ENCODE results near the gene HLCS. TPM values are rescaled to one million over a fixed set of nuclear protein-coding genes. Genes with fewer than 3 reads are reported as not detected.

HLCS gene
- total RNA-seq, 2 donors from 2014 or later, result 17.5 to 29.3 TPM

DNA sequence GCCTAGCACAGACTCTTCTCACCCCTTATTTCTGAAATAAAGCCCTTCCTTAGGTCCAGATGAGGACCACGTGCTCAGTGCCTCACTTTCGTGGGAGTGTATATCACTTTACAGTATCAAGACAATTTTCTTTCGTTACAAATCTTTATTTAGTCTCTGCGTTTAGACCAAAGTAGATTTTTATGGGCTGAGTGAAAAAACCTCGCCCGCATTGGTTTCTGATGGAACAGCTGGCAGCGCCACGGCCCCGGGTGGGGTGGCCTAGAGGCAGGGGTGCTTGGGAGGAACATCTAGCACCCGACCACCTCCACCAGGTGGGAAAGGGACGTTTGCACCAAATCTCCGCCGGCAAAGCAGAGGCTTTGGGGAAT lies 260.0 kb downstream of the HLCS start:
- DNase-seq (ENCODE audit: low spot score) (no peak), ATAC-seq (ENCODE audit: insufficient number of reproducible peaks, low FRiP score, low read depth) (no peak)
- Histone ChIP-seq H3K4me3 (no peak overlapping the region), H3K27ac (no peak overlapping the region), H3K4me1 (ENCODE audit: control insufficient read depth in 1 of 2, low read depth in 2 of 2) (peaks cover 22 to 49% of the 10 kb centered on the region in 2 donors), H3K9me3 (no peaks in the 10 kb centered on the region), H3K27me3 (replicated peaks; ENCODE audit: insufficient read depth) (peaks cover 37% of the 10 kb centered on the region), H3K36me3 (no peaks in the 10 kb centered on the region)
- TF ChIP-seq, protein P1, sequence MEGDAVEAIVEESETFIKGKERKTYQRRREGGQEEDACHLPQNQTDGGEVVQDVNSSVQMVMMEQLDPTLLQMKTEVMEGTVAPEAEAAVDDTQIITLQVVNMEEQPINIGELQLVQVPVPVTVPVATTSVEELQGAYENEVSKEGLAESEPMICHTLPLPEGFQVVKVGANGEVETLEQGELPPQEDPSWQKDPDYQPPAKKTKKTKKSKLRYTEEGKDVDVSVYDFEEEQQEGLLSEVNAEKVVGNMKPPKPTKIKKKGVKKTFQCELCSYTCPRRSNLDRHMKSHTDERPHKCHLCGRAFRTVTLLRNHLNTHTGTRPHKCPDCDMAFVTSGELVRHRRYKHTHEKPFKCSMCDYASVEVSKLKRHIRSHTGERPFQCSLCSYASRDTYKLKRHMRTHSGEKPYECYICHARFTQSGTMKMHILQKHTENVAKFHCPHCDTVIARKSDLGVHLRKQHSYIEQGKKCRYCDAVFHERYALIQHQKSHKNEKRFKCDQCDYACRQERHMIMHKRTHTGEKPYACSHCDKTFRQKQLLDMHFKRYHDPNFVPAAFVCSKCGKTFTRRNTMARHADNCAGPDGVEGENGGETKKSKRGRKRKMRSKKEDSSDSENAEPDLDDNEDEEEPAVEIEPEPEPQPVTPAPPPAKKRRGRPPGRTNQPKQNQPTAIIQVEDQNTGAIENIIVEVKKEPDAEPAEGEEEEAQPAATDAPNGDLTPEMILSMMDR (IDR thresholded peaks at IDR 0.05), result no peak

DNA sequence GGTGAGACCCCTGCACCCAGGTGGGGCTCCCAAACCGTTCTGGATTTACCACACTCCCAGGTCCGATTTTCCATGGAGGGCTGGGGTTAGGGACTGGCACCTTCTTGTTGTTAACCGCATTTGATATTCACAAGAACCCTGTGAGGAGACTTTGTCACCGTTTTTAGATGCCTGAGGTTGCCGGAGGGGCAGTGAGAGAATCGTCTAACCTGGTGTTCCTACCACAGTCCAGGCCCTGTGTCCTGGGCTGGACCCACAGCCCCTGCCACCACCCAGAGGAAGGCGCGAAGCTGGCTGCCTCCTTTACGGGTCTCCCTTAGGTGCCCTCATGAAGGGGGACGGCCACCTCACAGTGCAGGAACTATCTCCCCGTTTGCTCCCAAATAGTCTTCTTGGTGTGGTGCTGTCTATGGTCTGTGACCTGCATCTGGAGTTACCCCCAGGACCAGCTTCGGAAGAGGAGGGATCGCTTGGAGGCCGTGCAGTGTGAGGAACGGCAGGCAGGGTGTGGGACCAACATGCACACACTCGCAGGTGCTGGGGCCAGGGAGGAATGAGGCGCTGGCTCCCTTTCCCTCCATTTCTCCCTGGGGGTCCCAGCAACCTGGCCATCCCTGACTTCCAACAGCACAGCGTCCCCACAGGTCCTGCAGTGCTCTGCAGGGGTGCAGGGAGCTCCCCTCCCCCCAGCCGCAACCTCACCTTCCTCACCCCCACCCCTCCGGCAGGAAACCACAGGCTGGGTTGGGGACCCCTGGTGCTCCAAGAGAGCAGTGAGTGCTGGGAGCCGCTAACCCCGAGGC lies 260.6 kb downstream of the HLCS start:
- Histone ChIP-seq H3K4me1 (ENCODE audit: control insufficient read depth in 1 of 2, low read depth in 2 of 2) (peaks cover 28 to 54% of the 10 kb centered on the region in 2 donors), H3K36me3 (no peaks in the 10 kb centered on the region), H3K27me3 (replicated peaks; ENCODE audit: insufficient read depth) (peaks cover 33% of the 10 kb centered on the region), H3K9me3 (no peaks in the 10 kb centered on the region), H3K4me3 (no peak overlapping the region), H3K27ac (no peak overlapping the region)
- TF ChIP-seq, protein P1 (IDR thresholded peaks at IDR 0.05), result no peak
- ATAC-seq (ENCODE audit: insufficient number of reproducible peaks, low FRiP score, low read depth) (no peak), DNase-seq (ENCODE audit: low spot score) (no peak)

DNA sequence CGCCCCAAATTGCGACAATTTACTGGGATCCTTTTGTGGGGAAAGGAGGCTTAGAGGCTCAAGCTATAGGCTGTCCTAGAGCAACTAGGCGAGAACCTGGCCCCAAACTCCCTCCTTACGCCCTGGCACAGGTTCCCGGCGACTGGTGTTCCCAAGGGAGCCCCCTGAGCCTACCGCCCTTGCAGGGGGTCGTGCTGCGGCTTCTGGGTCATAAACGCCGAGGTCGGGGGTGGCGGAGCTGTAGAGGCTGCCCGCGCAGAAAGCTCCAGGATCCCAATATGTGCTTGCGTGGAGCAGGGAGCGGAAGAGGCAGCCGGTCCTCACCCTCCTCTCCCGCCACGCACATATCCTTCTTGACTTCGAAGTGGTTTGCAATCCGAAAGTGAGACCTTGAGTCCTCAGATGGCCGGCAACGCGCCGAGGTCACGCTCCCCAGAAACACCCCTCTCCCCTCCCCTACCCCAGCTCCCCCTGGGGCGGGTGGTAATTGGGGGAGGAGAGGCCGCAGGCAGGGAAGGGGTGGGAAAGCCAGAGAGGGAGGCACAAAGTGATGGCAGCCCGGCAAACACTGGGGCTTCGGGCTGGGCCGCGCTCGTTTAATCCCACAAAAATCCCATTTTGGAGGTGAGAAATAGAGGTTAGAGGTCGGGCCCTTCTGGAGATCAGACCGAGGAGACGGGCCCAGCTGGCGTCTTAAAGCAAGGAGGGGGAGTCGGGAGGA lies 261.4 kb downstream of the HLCS start:
- Histone ChIP-seq H3K27ac (no peak overlapping the region), H3K27me3 (replicated peaks; ENCODE audit: insufficient read depth) (peaks cover 32% of the 10 kb centered on the region), H3K4me1 (ENCODE audit: control insufficient read depth in 1 of 2, low read depth in 2 of 2) (peaks cover 36 to 62% of the 10 kb centered on the region in 2 donors), H3K36me3 (no peaks in the 10 kb centered on the region), H3K4me3 (peak overlapping the region; percentile 53), H3K9me3 (no peaks in the 10 kb centered on the region)
- no peak for ATAC-seq (ENCODE audit: insufficient number of reproducible peaks, low FRiP score, low read depth)
- no peak for DNase-seq (ENCODE audit: low spot score)
- TF ChIP-seq, protein P1 (IDR thresholded peaks at IDR 0.05), result no peak

DNA sequence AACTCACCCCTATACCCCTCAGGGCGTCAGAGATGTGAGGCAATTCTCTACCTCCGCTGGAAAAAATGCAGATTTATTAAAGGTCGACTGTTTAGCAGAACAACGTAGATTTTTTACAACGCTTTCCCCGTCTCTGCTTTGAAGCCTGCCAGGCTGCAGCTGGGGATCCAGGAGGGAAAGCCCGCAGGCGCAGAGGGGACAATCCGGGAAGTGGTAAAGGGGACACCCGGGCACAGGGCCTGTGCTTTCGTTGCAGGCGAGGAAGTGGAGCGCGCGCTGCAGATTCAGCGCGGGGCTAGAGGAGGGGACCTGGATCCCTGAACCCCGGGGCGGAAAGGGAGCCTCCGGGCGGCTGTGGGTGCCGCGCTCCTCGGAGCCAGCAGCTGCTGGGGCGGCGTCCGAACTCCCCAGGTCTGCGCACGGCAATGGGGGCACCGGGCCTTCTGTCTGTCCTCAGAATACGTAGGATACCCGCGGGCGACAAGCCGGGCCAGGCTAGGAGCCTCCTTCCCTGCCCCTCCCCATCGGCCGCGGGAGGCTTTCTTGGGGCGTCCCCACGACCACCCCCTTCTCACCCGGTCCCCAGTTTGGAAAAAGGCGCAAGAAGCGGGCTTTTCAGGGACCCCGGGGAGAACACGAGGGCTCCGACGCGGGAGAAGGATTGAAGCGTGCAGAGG lies 262.1 kb downstream of the HLCS start:
- Histone ChIP-seq H3K9me3 (no peaks in the 10 kb centered on the region), H3K4me1 (ENCODE audit: control insufficient read depth in 1 of 2, low read depth in 2 of 2) (peaks cover 40 to 65% of the 10 kb centered on the region in 2 donors), H3K36me3 (no peaks in the 10 kb centered on the region), H3K27me3 (replicated peaks; ENCODE audit: insufficient read depth) (peaks cover 25% of the 10 kb centered on the region), H3K27ac (no peak overlapping the region), H3K4me3 (peak overlapping the region; percentile 53)
- DNase-seq (ENCODE audit: low spot score) (no peak), ATAC-seq (ENCODE audit: insufficient number of reproducible peaks, low FRiP score, low read depth) (no peak)
- TF ChIP-seq, protein P1 (IDR thresholded peaks at IDR 0.05), result no peak

All from thoracic aorta (tissue), 2 donors.